NCI-H146 treated with DMSO at 0.1 percent for 48 hours (cell line): ENCODE data around the gene TOB2.
A peak's percentile ranks its signal among the peaks of the same experiment; 100 is the strongest.

Experiments
- DNase-seq: peaks from one replicate; lab custom pipeline; 2025; ENCODE audit not compliant: unreplicated experiment; lab: John Stamatoyannopoulos, UW

TOB2 gene, protein sequence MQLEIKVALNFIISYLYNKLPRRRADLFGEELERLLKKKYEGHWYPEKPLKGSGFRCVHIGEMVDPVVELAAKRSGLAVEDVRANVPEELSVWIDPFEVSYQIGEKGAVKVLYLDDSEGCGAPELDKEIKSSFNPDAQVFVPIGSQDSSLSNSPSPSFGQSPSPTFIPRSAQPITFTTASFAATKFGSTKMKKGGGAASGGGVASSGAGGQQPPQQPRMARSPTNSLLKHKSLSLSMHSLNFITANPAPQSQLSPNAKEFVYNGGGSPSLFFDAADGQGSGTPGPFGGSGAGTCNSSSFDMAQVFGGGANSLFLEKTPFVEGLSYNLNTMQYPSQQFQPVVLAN

DNA sequence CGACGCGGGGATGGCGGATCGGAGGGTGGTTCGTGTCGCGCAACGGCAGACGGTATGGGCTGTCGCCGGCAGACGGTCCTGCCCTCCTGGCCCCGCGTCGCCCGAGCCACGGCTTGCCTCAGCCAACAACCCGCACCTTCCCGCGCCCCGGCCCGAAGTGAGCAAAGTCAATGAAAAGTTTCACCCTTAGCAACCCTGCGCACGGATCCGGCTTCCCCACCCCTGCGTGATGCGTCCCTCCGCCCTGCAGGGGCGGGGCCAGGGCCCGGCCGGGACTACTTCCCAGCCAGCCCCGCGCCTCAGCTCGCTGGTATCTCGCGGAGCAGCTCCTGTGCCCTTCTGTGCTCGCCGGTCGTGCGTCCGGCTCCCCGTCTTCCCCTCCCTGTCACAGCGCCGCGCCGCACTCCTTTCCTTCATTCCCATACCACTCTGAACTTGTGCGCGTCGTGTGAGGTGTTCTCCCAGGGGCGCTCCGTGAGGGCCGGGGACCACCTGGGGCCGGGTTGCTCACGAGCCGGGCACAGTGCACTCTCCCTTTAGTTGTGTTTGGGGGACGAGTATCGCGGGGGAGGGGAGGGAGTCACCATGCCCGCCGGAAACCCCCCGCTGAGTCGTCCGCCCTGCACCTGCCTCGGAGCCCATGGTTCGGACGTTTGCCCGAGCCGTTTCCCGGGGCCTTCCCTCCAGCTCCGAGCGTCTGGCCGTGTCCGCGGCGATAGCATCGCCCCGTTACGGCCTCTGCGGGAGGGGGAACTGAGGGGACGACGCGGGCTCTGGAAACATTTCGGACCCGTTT is at the start of gene TOB2:
Gene TOB2, minus strand, starts transcription at position 163 of the 796 bp plus-strand sequence. CDS start 9,456 bp downstream, outside the sequence.
- DNase-seq, result peak; percentile 61

DNA sequence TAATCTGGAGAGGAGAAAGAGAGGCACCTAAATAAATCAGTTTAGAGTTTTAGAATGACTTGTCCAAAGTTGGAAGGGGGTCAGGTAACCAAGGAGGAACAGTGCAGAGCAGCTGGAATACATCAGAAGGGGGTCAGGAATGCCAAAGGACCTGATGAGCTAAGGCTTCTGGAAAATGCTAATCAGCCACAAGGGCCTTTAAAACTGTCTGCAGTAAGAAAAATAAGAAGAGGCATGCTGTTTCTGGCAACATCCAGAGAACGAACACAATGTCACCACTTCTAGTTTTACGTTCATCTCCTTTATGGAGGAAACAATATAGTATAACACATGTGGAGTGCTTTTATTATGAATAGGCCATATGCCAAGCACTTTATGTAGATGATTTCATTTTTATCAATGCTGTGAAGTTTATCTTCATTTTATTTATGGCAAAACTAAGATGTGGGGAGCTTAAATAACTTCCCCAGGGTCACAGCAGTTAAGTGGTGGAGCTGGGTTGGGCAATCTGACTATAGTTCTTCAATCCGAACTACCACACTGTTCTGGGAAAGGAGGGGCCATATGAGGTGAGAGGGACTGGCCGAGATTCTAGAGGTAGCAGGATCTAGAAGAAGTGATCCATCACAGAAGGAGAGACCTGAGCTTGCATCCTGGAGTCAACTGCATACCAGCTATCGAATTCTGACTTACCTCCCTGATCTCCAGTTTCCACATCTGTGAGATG is 44.9 kb upstream of the TOB2 start:
- no peak for DNase-seq

DNA sequence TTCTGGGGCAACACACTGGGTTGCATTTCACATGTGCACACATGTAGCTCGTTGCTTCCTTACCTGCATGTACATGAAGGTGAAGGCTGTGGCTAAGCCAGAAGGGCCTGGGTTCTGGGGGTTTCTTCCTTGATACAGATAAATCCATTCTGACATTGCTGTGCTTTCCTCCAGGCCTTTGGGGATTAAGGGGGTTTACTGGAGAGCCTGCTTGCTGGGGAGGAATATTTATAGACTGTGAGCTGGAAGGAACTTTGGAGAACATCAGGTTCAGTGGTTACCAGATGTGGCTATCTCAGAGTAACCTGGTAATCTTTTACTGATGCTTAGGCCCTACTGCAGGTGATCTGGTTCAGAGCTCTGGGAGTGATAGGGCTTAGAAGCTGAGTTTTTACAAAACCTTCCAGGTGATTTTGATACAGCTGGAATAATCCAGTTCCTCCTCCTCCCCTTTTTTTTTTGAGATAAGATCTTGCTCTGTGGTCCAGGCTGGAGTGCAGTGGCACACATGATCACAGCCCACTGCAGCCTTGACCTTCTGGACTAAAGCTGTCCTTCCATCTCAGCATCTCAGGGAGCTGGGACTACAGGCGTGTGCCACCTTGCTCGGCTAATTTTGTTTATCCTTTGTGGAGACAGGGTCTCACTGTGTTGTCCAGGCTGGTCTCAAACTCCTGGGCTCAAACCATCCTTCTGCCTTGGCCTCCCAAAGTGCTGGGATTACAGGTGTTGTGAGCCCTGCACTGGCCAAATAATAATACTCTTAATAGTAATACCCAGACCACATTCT is 42.2 kb upstream of the TOB2 start:
- no peak for DNase-seq

DNA sequence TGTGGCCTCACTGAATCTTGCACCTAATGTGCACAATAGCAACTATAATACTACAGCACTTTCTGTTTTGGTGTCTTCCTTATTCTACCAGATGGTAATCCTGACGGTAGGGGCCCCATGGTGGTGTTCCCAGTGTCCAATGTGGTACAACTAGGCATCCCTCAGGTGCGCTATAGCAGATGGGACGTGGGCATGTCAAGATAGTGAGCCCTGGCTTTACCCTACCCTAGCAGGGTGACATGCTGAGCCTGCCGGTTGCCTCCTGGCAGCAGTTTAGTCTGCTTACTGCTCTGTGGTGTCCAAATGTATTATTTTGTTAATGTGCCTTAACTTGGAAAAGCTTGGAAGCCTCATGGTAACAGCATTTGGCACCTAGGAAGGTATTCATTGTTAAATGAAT is 41.5 kb upstream of the TOB2 start:
- no peak for DNase-seq

DNA sequence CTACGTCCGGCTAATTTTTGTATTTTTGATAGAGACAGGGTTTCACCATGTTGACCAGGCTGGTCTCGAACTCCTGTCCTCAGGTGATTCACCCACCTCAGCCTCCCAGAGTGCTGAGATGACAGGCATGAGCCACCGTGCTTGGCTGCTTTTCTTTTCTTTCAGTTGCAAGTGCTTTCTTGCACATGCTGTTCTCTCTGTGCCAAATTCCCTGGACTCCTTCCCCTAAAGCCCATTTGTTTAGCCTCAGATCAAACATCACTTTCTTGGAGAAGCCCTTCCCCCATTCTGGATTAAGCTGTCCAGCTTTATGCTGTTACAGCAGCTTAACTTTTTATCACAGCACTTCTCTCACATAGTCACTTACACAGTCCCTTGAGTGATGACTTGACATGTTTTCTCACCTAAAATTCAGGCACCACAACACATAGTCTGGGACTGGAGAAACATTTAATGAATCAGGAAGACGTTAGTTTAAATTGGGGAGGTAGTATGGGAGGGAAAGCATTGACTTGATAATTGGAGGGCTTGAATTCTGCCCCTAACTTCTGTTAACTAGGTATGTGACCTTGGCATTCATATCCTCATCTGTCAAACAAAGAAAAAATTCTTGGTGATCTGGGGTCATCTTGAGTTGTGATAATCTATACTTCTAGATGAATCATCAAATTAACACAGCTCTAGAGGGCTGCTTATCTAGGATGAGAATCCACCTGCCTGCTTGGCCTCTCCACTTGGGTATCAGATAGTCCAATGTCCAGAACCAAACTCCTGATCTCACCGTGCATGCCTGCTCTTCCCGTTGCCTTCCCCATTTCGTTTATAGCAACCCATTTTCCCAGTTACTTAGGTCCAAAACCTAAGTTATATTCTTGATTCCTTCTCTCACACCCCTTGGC is 40.7 kb upstream of the TOB2 start:
- no peak for DNase-seq

DNA sequence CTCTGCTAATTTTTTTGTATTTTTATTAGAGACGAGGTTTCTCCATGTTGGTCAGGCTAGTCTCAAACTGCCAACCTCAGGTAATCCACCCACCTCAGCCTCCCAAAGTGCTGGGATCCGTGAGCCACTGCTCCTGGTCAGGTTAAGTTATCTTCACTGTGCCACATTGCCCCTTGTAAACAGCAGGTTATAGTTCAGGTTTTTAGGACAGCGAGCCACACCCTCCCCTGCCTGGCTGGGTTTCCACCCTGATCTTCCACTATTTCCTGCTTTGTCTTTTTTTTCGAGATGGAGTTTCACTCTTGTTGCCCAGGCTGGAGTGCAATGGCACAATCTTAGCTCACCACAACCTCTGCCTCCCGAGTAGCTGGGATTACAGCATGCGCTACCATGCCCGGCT is 38.4 kb upstream of the TOB2 start:
- DNase-seq, result no peak

DNA sequence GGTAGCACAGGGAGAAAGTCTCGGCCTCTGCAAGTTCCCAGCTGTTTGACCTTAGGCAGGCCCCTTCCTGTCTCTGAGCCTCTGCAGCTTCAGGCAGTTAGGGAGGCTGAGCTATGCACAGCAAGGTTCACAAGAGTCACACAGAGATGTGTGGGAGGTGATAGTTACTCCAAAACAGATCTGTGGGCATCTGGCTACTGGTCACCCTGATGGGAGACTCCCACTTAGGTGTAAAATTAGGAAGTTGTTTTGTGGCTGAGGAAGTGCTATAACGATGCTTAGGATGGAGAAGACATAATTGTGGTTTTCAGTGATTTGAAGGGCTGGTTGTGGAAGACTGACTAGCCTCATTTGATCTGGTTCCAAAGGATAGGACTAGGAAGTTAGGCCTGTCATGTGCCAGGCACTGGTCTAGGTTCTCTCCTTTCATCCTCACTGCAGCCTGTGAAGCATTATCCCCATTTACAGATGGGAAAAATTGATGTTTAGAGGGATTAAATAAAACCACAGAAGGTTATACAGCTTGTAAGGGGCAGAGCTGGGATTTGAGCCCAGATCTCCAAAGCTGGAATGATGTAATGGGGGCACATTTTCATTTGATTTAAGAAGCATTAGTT is 35.8 kb upstream of the TOB2 start:
- no peak for DNase-seq

DNA sequence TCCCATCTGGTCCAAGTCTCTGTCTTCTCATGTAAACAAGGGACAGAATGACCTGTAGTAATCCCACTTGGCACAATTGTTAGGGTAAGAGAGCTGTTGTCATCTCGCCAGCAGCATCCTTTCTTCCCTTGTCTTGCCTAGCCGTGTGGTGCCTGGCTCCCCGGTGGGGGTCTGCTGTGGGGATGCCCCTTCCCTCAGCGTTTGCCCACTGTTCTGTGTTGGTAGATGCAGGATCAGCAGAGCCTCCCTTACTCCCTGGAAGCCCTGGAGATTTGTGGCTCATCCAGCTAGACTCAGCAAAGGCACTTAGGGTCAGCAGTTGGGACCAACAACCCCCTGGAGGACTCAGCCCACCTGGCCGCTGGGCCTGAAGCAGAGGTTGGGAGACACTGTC is 35.3 kb upstream of the TOB2 start:
- no peak for DNase-seq

DNA sequence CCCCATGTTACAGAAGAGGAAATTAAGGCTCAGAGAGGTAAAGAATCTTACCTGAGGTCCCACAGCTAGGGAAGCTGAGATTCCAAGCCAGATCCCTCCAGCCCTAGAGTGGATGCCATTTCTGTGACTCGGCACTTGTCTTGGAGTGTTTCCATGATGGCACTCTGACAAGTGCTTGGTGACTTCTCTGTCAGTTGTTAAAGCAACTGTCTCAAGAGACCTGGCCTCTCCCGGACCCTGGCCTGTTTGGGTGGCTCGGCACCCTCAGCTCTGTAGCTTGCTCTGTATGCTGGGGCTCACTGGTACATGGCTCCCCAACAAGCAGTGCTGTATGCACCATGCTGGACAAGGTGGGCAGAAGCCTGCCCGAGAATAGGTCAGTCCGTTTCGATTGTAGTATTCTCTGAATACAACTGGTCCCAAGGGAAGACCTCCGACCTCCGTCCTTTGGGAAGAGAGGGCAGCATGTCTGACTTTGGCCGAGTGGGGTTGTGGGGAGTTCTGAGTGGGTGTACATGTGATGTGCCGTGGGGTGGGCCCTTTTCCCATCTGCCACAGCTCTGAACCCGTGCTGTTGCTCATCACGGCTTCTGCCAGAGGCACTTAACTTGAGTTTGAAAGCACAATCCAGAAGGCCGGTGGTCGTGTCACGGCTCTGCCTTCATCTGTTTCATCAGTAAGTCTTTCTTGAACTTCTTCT is 34.7 kb upstream of the TOB2 start:
- DNase-seq, result no peak

DNA sequence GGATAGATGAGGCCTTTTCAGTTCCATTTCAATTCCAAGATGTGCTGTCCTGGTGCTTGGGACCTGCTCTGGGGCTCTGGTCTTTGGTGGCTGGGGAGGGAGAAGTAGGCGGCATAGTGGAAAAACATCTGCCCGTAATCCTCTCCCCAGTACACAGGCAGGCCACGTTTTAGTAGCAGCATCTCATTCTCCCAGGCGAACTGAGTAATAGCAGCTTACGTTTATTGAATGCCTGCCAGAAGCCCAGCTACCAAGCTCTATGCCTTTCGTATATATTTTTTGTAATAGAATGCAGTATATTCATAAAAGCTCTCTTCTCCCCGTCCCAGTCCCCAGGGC is 33.8 kb upstream of the TOB2 start:
- DNase-seq, result no peak

DNA sequence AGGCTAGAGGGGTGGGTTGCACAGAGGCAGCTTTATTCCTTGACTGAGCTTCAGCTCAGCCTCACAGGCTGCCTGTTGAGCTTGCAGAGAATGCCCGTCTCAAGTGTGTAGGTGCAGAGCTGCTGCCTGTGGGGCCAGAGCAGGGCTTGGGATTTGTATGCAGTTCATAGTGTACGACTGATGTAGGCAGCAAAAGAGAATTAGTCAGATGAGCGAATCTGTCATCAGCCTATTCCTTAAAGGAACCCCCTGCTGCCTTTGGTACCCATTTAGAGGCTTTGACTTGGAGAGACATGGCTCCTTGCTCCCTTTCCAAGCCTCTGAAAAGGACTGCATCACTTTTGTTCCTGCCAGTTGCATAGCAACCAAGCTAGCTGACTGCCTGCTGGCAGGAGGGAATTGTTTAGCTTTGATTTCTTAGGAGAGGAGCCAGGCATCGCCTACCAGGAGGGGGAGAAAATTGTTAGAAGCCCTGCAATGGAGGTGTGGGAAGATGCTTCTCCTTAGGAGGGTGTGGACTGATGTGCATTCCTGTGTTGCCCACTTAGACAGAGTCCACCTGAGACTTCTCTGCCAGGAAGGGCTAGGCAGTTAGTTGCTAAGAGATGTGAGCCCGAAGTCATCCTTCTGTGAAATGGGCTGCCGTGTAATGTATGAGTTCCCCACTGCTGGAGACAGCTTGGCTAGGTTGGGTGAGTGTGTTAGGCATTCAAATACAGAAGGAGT is 33.2 kb upstream of the TOB2 start:
- no peak for DNase-seq

DNA sequence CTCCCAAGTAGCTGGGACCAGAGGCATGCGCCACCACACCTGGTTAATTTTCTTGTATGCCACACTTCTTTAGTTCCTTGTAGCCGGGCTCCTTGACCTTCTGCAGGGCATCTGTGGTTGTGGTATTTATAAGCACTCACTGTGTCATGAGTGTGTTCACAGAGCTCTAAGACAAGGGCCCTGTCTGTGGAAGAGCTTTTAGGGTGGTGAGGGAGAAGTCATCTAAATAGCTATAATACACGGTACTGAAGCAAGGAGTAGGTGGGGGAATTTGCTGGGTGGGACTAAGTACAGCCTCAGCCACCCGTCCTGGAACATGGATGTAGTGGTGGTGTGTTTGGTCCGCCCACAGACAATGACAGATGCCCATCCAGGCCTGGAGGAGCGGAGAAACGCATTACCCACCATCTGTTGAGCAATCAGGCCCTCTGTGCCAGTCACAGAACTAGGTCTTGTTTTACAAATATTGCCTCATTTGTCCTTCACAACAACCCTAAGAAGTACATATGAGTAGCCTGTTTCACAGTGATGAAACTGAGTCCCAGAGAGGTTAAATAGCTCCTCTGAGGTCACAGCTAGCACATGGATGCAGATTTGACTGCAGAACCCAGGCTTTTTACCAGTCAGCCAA is 32.4 kb upstream of the TOB2 start:
- DNase-seq, result no peak

DNA sequence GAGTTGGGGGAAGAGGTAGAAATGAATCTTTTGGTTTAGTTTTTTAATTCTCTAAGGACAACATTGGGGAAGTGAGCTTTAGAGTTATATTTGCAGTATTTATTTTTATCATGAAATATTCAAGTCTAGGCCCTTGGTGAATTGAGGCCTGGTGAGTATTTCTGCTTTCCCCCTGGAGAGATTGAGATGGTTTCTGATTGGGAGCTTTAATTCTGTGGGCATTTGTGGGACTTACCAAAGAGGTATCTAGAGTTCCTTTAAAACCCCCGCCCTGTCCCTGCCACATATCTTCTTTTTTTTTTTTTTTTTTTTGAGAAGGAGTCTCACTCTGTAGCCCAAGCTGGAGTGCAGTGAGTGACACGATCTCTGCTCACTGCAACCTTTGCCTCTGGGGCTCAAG is 31.9 kb upstream of the TOB2 start:
- no peak for DNase-seq

DNA sequence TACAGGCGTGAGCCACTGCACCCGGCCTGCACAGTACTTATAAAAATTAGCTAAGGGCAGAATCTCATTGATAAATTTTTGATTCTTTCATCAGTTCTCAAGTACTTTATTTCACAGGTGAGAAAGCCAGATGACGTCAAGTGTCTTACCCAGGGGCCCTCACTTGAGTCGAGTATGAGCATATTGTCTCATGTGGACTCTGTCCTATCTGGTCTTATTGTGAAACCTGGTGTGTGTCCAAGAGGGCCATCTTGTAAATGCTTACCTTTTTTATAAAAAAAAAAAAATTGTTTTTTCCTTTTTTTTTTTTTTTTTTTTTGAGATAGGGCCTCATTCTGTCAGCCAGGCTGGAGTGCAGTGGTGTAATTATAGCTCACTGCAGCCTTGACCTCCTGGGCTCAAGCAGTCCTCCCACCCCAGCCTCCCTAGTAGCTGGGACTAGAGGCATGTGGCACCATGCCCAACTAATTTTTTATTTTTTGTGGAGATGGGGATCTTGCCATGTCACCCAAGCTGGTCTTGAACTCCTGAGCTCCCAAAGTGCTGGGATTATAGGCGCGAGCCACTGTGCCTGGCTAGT is 28.4 kb upstream of the TOB2 start:
- DNase-seq, result no peak

DNA sequence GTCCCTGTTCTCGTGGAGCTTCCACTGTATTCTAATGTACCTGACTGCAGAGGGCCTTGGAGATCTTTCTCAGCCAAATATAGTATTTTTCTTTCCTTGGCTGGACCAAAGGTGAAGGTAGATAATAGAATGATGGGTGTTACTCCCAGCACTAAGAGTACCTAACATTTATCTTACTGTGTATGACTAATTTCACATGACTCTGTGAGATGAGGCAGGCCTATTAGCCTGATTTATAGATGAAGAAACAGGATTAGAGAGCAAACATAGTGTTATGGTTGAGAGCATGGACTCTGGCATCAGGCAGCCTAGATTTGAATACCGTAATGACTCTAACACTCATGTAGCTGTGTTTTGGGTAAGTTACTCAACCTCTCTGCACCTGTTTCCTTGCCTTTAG is 25.0 kb upstream of the TOB2 start:
- DNase-seq, result no peak

DNA sequence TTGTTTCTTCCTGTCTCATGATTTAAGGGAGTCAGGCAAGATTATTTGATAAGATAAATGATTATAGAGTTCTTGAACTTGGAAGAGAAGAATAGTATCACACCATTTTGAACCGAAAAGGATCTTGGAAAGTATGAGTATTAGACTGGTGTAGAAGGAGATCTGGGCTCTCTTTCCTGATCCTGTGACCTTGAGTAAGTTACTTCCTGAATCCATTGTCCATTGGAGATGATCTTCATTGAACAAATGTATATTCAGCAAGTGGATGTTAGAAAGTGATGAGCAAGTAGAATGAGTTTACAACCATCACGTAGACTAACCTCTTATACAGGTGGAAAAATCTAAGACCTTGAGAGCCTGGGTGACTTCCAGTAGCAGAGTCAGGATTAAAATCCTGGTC is 24.3 kb upstream of the TOB2 start:
- DNase-seq, result no peak

DNA sequence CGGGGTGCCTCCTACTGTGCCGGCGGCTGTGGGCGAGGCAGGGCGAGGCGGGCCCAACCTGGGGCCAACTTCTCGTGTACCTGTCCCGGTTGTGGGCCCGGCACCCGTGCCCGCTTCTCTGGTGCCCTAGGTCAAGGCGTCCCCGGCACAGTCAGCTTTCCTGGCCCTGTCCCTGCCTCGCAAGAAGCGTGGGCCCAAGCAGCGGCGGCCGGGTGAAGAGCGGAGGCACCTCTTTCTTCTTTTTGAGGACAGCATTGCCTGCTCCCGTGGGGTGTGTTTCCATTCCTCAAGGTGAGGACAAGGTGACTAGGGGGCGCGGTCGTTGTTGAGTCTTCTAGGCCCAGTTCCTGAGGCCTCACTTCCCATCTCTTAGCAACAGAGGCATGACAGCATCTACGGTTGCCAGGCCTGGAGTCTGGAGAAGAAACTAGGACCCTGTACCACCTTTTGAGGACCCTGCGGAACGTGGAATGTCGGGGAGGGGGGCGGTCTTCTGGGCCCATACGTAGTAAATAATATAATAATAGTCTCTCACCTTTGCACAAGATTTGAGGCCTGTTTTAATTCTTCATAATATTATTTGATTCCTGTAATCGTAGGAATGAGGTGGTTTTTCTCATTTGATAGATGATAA is 22.7 kb upstream of the TOB2 start:
- no peak for DNase-seq
